IMR-90 (cell line): ENCODE measurements around the gene ZNF493. TPM values are rescaled to one million over a fixed set of nuclear protein-coding genes. Genes with fewer than 3 reads are reported as not detected.

Source experiments
- ATAC-seq: fragments of 200-7000 bp; cut with Tn5 transposase; 2 replicates; pipeline ENCODE4 v1.9.1; 2020; ENCODE audit warnings: low read depth, mild to moderate bottlenecking, moderate library complexity
- BruUV-seq: library from RNA; stranded (reverse); fragments of 400-500 nt; replicated peaks from 2 replicates; lab custom pipeline; 2021; lab: Mats Ljungman, UMichigan
- CTCF ChIA-PET: fragments of 300-600 bp; formaldehyde crosslinking; extraction: SDS; loops from one replicate; lab custom pipeline; 2021; ENCODE audit warnings: antibody characterized with exemption; lab: Yijun Ruan, JAX
- POLR2A ChIA-PET: fragments of 300-600 bp; sonication (Branson Sonifier 250); formaldehyde crosslinking; loops from one replicate; lab custom pipeline; 2022; ENCODE audit warnings: antibody characterized with exemption; ENCODE audit not compliant: unreplicated experiment; lab: Charles Lee
- DNase-seq: peaks from one replicate; pipeline ENCODE4 v3.0.0; 2013
- H2AFZ ChIP-seq: replicated peaks from 2 replicates; pipeline ENCODE3; 2013; ENCODE audit warnings: low read length, mild to moderate bottlenecking; ENCODE audit not compliant: poor library complexity
- H2AK5ac ChIP-seq: 2 replicates; pipeline ENCODE4 v1.6.1; 2013; ENCODE audit warnings: low read depth, low read length, inconsistent platforms
- H2AK9ac ChIP-seq: replicated peaks from 2 replicates; pipeline ENCODE3; 2013; ENCODE audit warnings: mild to moderate bottlenecking, low read depth, low read length, moderate library complexity; ENCODE audit not compliant: poor library complexity
- H2BK120ac ChIP-seq: 2 replicates; pipeline ENCODE4 v1.6.1; 2013; ENCODE audit warnings: low read depth, low read length, inconsistent platforms
- H2BK15ac ChIP-seq: 3 replicates; pipeline ENCODE4 v1.6.1; 2013; ENCODE audit warnings: low read depth, low read length, inconsistent platforms
- H2BK20ac ChIP-seq: 2 replicates; pipeline ENCODE4 v1.6.1; 2013; ENCODE audit warnings: low read depth, mild to moderate bottlenecking, inconsistent platforms, low read length, moderate library complexity
- H2BK5ac ChIP-seq: 2 replicates; pipeline ENCODE4 v1.6.1; 2013; ENCODE audit warnings: mild to moderate bottlenecking, low read depth, low read length, inconsistent platforms; ENCODE audit not compliant: poor library complexity, severe bottlenecking
- H3K14ac ChIP-seq: replicated peaks from 2 replicates; pipeline ENCODE4 v1.6.1; 2013; ENCODE audit warnings: low read depth, low read length, inconsistent platforms
- H3K18ac ChIP-seq: 2 replicates; pipeline ENCODE4 v1.6.1; 2013; ENCODE audit warnings: low read depth, low read length, control low read depth
- H3K23ac ChIP-seq: 2 replicates; pipeline ENCODE4 v1.6.1; 2013; ENCODE audit warnings: low read depth, low read length, inconsistent platforms
- H3K27ac ChIP-seq: 2 replicates; pipeline ENCODE4 v1.5.1; 2013; ENCODE audit warnings: mild to moderate bottlenecking, control low read depth, low read length; ENCODE audit not compliant: insufficient read depth
- H3K27me3 ChIP-seq: 2 replicates; pipeline ENCODE4 v1.6.1; 2013; ENCODE audit warnings: low read length; ENCODE audit not compliant: control insufficient read depth, insufficient read depth
- H3K36me3 ChIP-seq: 2 replicates; pipeline ENCODE4 v1.6.1; 2013; ENCODE audit warnings: low read length, mixed read lengths; ENCODE audit not compliant: control insufficient read depth, insufficient read depth
- H3K4ac ChIP-seq: 2 replicates; pipeline ENCODE4 v1.6.1; 2013; ENCODE audit warnings: low read depth, low read length, inconsistent platforms
- H3K4me1 ChIP-seq: 2 replicates; pipeline ENCODE4 v1.6.1; 2013; ENCODE audit warnings: low read length, mixed read lengths; ENCODE audit not compliant: control insufficient read depth, insufficient read depth
- H3K4me2 ChIP-seq: 2 replicates; pipeline ENCODE4 v1.6.1; 2013; ENCODE audit warnings: low read depth, mild to moderate bottlenecking, control low read depth, low read length, moderate library complexity
- H3K4me3 ChIP-seq: 2 replicates; pipeline ENCODE4 v1.5.1; 2013; ENCODE audit warnings: low read depth, mild to moderate bottlenecking, control low read depth, low read length, moderate library complexity; ENCODE audit not compliant: insufficient read depth
- H3K56ac ChIP-seq: 2 replicates; pipeline ENCODE4 v1.6.1; 2013; ENCODE audit warnings: low read length, inconsistent platforms; ENCODE audit not compliant: insufficient read depth; ENCODE audit errors: extremely low read depth
- H3K79me1 ChIP-seq, 2 experiments: 2 replicates each; pipeline ENCODE4 v1.6.1; 2013; ENCODE audit warnings: low read length in 2 of 2, inconsistent platforms in 1 of 2, low read depth in 1 of 2
- H3K9ac ChIP-seq: 2 replicates; pipeline ENCODE4 v1.6.1; 2013; ENCODE audit warnings: low read depth, low read length, control low read depth
- H3K9me1 ChIP-seq: 2 replicates; pipeline ENCODE4 v1.6.1; 2013; ENCODE audit warnings: low read length, inconsistent platforms; ENCODE audit not compliant: insufficient read depth
- H3K9me3 ChIP-seq: 2 replicates; pipeline ENCODE4 v1.6.1; 2013; ENCODE audit warnings: low read length; ENCODE audit not compliant: control insufficient read depth, insufficient read depth
- H4K20me1 ChIP-seq: 2 replicates; pipeline ENCODE4 v1.6.1; 2013; ENCODE audit warnings: low read length, inconsistent platforms; ENCODE audit not compliant: insufficient read depth
- H4K5ac ChIP-seq: 2 replicates; pipeline ENCODE4 v1.6.1; 2013; ENCODE audit warnings: mild to moderate bottlenecking, low read depth, low read length, control low read depth
- H4K8ac ChIP-seq, 2 experiments: 2 replicates each; pipeline ENCODE4 v1.6.1; 2013; ENCODE audit warnings: low read depth in 2 of 2, low read length in 2 of 2, control low read depth in 1 of 2, inconsistent platforms in 1 of 2
- H4K91ac ChIP-seq: 2 replicates; pipeline ENCODE4 v1.6.1; 2013; ENCODE audit warnings: low read depth, low read length, inconsistent platforms; ENCODE audit not compliant: insufficient read depth
- RCOR1 ChIP-seq: IDR thresholded peaks from 2 replicates; pipeline ENCODE4 v1.6.1; 2012; ENCODE audit warnings: mild to moderate bottlenecking, low read length, improper control_type of control experiment; ENCODE audit not compliant: insufficient replicate concordance
- WGBS, 2 experiments: methylation state at CpG; one replicate each; pipeline versions ENCODE4 v1.1.5 to v1.1.7; 2013; ENCODE audit warnings: missing lambda C conversion rate in 2 of 2; ENCODE audit not compliant: insufficient read length in 1 of 2; ENCODE audit errors: extremely low coverage in 2 of 2; 5-methylcytosine and 5-hydroxymethylcytosine counted together
- dilution Hi-C: fragments of 300-500 bp; cut with HindIII; formaldehyde crosslinking; loops from one replicate; pipeline ENCODE4 v1.14.3; 2018; ENCODE audit warnings: low sequenced_read_pairs; ENCODE audit not compliant: unreplicated experiment
- in situ Hi-C: fragments of 300-500 bp; cut with MboI; formaldehyde crosslinking; loops from 3 replicates; pipeline ENCODE4 v1.14.3; 2019; ENCODE audit warnings: low sequenced_read_pairs, inconsistent platforms, mixed read lengths
- intact Hi-C: fragments of 100-400 bp; cut with micrococcal nuclease; formaldehyde crosslinking; loops from 2 replicates; pipeline ENCODE4 v1.10.0; 2022
- polyA plus RNA-seq, 3 experiments: library from polyadenylated mRNA; depleted of rRNA; stranded (reverse); fragments of >200 nt; gene quantifications; 2 replicates each; pipeline ENCODE4 v1.2.3, GENCODE V29; 2012; ENCODE audit warnings: low replicate concordance in 1 of 3
- total RNA-seq: library from RNA; depleted of rRNA; stranded (reverse); fragments of >200 nt; gene quantifications from 2 replicates; pipeline ENCODE4 v1.2.3, GENCODE V29; 2012; rRNA removed

The ZNF493 gene
- total and polyA plus RNA-seq, 2 of the 4 experiments (the other 2 are of a cell fraction): 2.1 to 3.4 TPM

- Histone ChIP-seq H3K4me1 (no peaks in the 10 kb centered on the region), H2AK5ac (no peak overlapping the region), H3K18ac (no peak overlapping the region), H3K4me3 (peak overlapping the region; percentile 67), H3K27ac (no peak overlapping the region; the same call in 1 of the 2 replicates), H3K14ac (no peak overlapping the region), H3K9me3 (peaks cover 3% of the 10 kb centered on the region; the same call in 1 of the 2 replicates), H3K23ac (no peak overlapping the region), H3K36me3 (no peaks in the 10 kb centered on the region), H3K27me3 (no peaks in the 10 kb centered on the region), H3K79me1 (no peaks in the 10 kb centered on the region), H2AFZ (peak overlapping the region; percentile 88), H2AK9ac (no peak overlapping the region), H3K4ac (no peak overlapping the region), H2BK5ac (no peak overlapping the region), H3K9me1 (no peaks in the 10 kb centered on the region), H4K91ac (no peak overlapping the region), H2BK20ac (no peak overlapping the region), H2BK120ac (no peak overlapping the region), H4K8ac (no peak overlapping the region), H3K4me2 (peak overlapping the region; percentile 87), H3K56ac (no peak overlapping the region), H2BK15ac (no peak overlapping the region), H4K20me1 (no peaks in the 10 kb centered on the region), H4K5ac (no peak overlapping the region), H3K9ac (no peak overlapping the region)
- ChIA-PET CTCF (no interaction called here), POLR2A (no interaction called here)
- in situ Hi-C loops: no loop called here
- TF ChIP-seq RCOR1: no peak
- no TSS peak for BruUV-seq
- ATAC-seq: peak; percentile 98
- DNase-seq: peak; percentile 31
- WGBS, 2 experiments: 6% methylated on average over 17 of the region's 37 CpGs; no CpG with 5 or more reads in 1 of the 2 experiments
- dilution Hi-C loops: no loop called here
- intact Hi-C loops: no loop called here
These were observed 77.8 kb downstream of the ZNF493 start for GRCh38 chr19:21474671-21475181.

Other genes with a start within 250 kb of the ZNF493 start
- 4.7 and 7.2 TPM in 2 replicates for gene ZNF708, start 67.7 kb upstream of the ZNF493 start, total RNA-seq
- 1.0 and 1.7 TPM in 2 replicates for gene ZNF708, start 67.7 kb upstream of the ZNF493 start, polyA plus RNA-seq (2012; rRNA removed)
- 2.7 and 4.4 TPM in 2 replicates for gene ZNF738, start 38.1 kb upstream of the ZNF493 start, total RNA-seq
- 6.1 and 7.3 TPM in 2 replicates for gene ZNF738, start 38.1 kb upstream of the ZNF493 start, polyA plus RNA-seq (2012; rRNA removed)
- 4.3 and 5.3 TPM in 2 replicates for gene ZNF429, start 108.5 kb downstream of the ZNF493 start, total RNA-seq
- 4.6 and 6.4 TPM in 2 replicates for gene ZNF429, start 108.5 kb downstream of the ZNF493 start, polyA plus RNA-seq (2012; rRNA removed)